Stimulated activated CD4-positive, alpha-beta T cell treated with anti-CD3 and anti-CD28 coated beads, Interleukin-1b, Interleukin-23, amount 100 ng/mL, for 48 hours (primary cell): Measurements from ENCODE around the gene MBNL3.

Source experiments
- DNase-seq: peaks from one replicate; pipeline ENCODE4 v3.0.0-alpha.2; 2020

The MBNL3 gene

GRCh38 chrX:132413459-132413858 is 75.4 kb downstream of the MBNL3 start:
- no peak for DNase-seq

- DNase-seq = no peak
These were observed 76.6 kb downstream of the MBNL3 start for GRCh38 chrX:132412208-132412607.

GRCh38 chrX:132411310-132411977 is 77.4 kb downstream of the MBNL3 start:
- no peak for DNase-seq

GRCh38 chrX:132409780-132410556 is 78.9 kb downstream of the MBNL3 start:
- DNase-seq = no peak

GRCh38 chrX:132407691-132408090 is 81.1 kb downstream of the MBNL3 start:
- DNase-seq = no peak

- DNase-seq = no peak
These were observed 82.7 kb downstream of the MBNL3 start for GRCh38 chrX:132406106-132406505.

- DNase-seq = no peak
These were observed 84.6 kb downstream of the MBNL3 start for GRCh38 chrX:132404266-132404665.

GRCh38 chrX:132401935-132402334 is 86.9 kb downstream of the MBNL3 start:
- no peak for DNase-seq

GRCh38 chrX:132400706-132401105 is 88.1 kb downstream of the MBNL3 start:
- DNase-seq = no peak

GRCh38 chrX:132395645-132396044 is 93.2 kb downstream of the MBNL3 start:
- no peak for DNase-seq

GRCh38 chrX:132395026-132395425 is 93.8 kb downstream of the MBNL3 start:
- no peak for DNase-seq

GRCh38 chrX:132394591-132394990 is 94.2 kb downstream of the MBNL3 start:
- DNase-seq = no peak

- no peak for DNase-seq
These were observed 94.8 kb downstream of the MBNL3 start for GRCh38 chrX:132393992-132394391.

GRCh38 chrX:132393485-132393884 is 95.4 kb downstream of the MBNL3 start:
- DNase-seq = no peak

GRCh38 chrX:132393085-132393484 is 95.8 kb downstream of the MBNL3 start:
- no peak for DNase-seq

GRCh38 chrX:132390792-132391191 is 98.0 kb downstream of the MBNL3 start:
- DNase-seq = no peak

- DNase-seq = no peak
These were observed 99.4 kb downstream of the MBNL3 start for GRCh38 chrX:132389480-132389879.

- no peak for DNase-seq
These were observed 100.5 kb downstream of the MBNL3 start for GRCh38 chrX:132388371-132388770.

GRCh38 chrX:132384301-132384700 is 104.5 kb downstream of the MBNL3 start:
- DNase-seq = no peak

- no peak for DNase-seq
These were observed 106.8 kb downstream of the MBNL3 start for GRCh38 chrX:132382068-132382467.

GRCh38 chrX:132378281-132378680 is 110.6 kb downstream of the MBNL3 start:
- no peak for DNase-seq

- no peak for DNase-seq
These were observed 112.9 kb downstream of the MBNL3 start for GRCh38 chrX:132375941-132376340.

- DNase-seq = no peak
These were observed 115.2 kb downstream of the MBNL3 start for GRCh38 chrX:132373610-132374009.

GRCh38 chrX:132369617-132370326 is 119.1 kb downstream of the MBNL3 start:
- no peak for DNase-seq
